HG03342 (cell line): Measurements from ENCODE around the gene ITGA2B.
"Not testable (repeated sequence)": the region's sequence is repeated elsewhere in the genome, so short reads cannot be mapped to it uniquely, and the experiment has no call there.

ENCODE experiments used
- ATAC-seq: cut with Tn5 transposase; IDR thresholded peaks from one replicate; pipeline ENCODE4 v1.9.1; 2021; ENCODE audit warnings: mild to moderate bottlenecking, moderate library complexity; ENCODE audit not compliant: unreplicated experiment

Gene ITGA2B

DNA sequence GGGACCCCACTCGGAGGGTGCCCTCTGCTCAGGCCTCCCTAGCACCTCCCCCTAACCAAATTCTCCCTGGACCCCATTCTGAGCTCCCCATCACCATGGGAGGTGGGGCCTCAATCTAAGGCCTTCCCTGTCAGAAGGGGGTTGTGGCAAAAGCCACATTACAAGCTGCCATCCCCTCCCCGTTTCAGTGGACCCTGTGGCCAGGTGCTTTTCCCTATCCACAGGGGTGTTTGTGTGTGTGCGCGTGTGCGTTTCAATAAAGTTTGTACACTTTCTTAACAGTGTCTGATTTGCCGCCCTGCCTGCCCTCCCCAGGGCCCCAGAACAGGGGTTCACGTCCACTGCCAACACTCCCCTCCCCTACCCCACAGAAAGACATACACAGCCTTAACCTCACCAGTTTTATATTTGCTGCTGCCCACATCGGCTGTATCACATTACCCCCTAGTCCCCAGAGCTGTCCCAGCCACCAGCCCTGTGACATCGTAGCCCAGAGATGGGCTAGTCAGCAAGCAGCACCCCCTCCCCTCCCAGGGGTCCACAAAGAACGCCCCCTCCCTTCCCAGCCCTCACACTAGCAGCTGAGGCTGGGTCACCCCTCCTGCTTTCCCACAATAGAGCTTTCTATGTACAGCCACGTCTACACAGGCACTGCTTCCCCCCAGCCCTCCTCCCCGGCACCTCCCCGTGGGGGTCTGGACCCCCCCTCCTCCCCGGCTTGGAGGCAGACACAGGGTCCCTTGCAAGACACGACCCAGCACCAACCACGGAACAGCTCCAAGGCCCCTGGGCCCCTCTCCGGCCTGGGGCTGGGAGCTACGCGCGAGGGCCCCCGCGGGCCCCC, 36.4 kb downstream of the ITGA2B start:
- no peak for ATAC-seq

DNA sequence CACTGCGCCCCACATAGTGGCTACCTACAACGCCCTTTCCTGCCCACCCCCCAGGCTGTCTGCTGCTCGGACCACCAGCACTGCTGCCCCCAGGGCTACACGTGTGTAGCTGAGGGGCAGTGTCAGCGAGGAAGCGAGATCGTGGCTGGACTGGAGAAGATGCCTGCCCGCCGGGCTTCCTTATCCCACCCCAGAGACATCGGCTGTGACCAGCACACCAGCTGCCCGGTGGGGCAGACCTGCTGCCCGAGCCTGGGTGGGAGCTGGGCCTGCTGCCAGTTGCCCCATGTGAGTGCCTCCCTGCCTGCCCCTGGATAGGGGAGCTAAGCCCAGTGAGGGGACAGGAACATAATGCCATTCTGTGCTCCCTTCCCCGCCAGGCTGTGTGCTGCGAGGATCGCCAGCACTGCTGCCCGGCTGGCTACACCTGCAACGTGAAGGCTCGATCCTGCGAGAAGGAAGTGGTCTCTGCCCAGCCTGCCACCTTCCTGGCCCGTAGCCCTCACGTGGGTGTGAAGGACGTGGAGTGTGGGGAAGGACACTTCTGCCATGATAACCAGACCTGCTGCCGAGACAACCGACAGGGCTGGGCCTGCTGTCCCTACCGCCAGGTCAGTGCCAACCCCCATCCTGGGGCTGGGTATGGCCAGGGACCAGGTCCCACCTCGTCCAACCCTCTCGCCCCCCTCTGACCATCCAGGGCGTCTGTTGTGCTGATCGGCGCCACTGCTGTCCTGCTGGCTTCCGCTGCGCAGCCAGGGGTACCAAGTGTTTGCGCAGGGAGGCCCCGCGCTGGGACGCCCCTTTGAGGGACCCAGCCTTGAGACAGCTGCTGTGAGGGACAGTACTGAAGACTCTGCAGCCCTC, 37.3 kb downstream of the ITGA2B start:
- ATAC-seq: no peak

GRCh38 chr17:44351464-44351863, 38.0 kb downstream of the ITGA2B start:
- no peak for ATAC-seq

- ATAC-seq: no peak
Measured at GRCh38 chr17:44350733-44351226, 38.7 kb downstream of the ITGA2B start.

- no peak for ATAC-seq
Measured at GRCh38 chr17:44349553-44350070, 39.8 kb downstream of the ITGA2B start.

DNA sequence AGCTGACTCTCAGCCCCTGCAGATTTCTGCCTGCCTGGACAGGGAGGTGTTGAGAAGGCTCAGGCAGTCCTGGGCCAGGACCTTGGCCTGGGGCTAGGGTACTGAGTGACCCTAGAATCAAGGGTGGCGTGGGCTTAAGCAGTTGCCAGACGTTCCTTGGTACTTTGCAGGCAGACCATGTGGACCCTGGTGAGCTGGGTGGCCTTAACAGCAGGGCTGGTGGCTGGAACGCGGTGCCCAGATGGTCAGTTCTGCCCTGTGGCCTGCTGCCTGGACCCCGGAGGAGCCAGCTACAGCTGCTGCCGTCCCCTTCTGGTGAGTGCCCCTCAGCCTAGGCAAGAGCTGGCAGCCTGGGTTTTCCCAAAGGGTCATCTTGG, 40.5 kb downstream of the ITGA2B start:
- ATAC-seq: no peak

DNA sequence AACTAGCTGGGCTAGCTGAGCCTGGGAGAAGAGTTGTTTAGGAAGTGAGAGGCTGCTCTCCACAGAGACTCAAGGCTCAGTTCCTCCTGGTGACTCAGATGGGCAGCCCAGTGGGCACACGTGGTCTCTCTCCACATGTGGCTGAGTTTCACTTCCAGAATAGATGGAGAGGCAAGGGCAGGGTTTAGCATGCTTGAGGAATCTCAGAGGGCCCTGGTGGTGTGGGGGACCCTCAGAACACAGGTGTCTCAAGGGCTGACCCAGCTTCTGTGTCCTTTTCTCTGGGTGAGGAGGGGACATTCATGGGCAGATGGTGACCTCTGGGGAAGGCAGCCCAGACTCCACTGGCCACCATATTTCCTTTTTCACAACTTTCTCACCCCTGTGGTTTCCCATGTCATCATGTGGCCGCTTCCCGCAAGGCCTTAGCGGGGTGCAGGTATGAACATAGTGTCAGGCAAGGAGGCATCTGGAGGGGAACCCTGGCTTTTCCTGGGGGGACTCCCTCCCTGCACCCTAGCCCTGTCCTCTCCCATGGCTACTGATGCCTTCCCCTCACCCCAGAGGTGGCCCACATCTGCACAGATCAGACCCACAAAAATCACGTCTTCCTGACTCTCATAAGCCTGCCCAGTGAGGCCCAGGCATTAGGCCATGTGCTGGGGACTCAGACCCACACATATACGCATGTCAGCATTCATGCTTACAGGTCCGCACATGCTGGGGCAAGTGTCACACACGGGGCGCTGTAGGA, 41.0 kb downstream of the ITGA2B start:
- ATAC-seq: peak; percentile 39

DNA sequence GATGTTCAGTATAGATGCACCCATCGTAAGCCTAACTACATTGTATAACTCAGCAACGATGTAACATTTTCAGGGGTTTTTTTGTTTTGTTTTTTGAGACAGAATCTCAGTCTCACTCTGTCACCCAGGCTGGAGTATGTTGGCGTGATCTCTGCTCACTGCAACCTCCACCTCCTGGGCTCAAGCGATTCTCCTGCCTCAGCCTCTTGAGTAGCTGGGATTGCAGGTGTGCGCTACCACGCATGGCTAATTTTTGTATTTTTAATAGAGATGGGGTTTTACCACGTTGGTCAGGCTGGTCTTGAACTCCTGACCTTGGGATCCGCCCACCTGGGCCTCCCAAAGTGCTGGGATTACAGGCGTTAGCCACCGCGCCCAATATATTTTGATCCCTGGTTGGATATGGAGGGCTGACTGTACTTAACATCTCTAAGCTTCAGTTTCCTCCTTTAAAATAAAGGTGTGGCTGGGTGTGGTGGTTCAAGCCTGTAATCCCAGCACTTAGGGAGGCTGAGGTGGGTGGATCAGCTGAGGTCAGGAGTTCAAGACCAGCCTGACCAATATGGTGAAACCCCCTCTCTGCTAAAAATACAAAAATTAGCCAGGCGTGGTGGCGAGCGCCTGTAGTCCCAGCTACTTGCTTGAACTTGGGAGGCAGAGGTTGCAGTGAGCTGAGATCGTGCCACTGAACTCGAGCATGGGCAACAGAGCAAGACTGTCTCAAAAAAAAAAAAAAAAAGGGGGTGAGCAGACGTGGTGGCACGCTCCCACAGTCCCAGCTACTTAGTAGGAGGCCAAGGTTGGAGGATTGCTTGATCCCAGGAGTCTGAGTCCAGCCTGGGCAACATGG, 42.0 kb downstream of the ITGA2B start:
- not testable (repeated sequence) for ATAC-seq

DNA sequence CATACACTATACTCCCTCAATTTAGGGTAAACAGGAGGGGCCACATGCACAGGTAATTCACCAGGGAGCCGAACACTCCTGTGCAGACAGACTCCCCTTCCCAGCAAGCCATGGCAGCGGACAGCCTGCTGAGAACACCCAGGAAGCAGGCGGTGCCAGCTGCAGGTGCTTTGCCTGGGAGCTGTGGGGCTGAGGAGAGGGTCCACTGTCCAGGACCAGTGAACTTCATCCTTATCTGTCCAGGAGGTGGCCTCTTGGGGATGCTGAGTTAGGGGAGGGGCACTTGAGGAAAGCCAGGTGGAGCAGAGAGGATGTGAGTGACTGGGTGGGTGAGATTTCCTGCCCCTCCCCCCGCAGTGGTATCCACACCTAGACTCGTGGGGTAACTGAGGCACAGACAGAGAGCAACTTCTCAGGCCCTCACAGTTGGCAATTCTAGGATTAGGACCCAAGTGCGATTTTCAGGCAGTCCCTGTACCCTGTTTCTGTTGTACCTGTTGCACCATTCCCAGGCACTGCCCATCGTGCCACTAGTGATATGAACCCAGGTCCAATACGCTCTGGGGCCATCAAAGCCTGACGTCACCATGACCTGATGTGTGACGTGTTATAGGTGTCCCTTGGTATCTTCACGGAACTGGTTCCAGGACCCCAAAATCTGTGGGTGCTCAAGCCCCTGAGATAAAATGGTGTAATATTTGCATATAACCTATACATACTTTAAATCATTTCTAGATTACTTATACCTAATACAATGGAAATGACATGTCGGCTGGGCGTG, 43.2 kb downstream of the ITGA2B start:
- ATAC-seq: no peak

GRCh38 chr17:44345454-44346026, 43.9 kb downstream of the ITGA2B start:
- ATAC-seq: no peak

- ATAC-seq: peak; percentile 57
Measured at GRCh38 chr17:44344939-44345453, 44.5 kb downstream of the ITGA2B start, which contains the start of gene GRN. GRN (plus strand) TSS chr17:44345302; CDS start chr17:44349165, 3,863 bp downstream.

DNA sequence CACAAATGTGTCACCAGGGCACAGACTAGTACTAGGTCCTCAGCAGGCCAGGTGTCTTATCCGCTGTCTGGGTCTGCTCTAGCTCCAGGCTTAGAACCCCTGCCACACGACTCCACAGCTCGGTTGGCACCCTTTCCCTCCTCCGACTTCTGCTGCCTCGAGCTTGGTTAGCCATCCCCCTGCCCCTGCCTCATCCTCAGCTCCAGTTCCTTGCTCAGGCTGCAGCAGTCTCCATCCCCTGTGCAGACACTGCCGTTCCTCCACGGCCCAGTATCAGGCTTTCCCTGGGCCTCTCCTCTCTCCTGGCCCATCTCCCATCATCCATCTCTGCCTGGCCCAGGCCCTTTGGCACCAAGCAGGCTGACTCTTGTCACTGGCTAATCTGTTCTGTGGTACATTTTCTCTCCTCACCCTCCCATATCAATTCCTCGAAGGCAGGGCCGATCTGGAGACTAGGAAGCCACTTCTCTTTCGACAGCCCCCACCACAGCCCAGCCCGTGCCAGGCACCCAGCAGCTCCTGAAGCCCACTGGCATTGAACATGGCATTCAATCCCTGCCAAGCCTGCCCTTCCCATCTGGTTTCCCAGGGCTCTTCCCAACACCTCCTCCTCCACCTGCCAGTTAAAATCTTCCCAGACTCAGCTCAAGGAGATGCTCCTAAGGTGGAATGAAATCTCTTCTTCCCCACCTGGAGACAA, 45.8 kb downstream of the ITGA2B start:
- ATAC-seq: no peak

GRCh38 chr17:44340553-44340952, 48.9 kb downstream of the ITGA2B start:
- ATAC-seq: not testable (repeated sequence)

DNA sequence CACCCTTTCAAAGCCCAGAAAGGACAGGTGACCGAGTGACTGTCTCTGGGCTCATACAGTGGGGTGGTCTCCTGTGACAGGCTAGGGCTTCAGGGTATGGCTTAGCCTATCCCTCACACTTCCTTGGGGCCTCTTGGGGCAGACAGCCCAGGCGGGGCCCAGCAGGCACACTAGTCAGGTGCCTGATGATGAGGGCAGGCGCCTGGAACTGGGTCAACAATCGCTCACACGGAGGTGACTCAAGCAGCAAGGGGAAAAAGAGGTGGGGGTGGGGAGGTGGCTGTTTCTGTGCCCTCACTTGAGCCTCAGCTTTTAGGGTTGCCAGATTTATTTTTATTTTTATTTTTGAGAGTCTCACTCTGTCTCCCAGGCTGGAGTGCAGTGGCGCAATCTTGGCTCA, 50.7 kb downstream of the ITGA2B start:
- no peak for ATAC-seq

GRCh38 chr17:44335968-44336367, 53.5 kb downstream of the ITGA2B start:
- no peak for ATAC-seq

GRCh38 chr17:44335564-44335963, 53.9 kb downstream of the ITGA2B start:
- ATAC-seq: no peak

- ATAC-seq: no peak
Measured at GRCh38 chr17:44334727-44335126, 54.7 kb downstream of the ITGA2B start.

DNA sequence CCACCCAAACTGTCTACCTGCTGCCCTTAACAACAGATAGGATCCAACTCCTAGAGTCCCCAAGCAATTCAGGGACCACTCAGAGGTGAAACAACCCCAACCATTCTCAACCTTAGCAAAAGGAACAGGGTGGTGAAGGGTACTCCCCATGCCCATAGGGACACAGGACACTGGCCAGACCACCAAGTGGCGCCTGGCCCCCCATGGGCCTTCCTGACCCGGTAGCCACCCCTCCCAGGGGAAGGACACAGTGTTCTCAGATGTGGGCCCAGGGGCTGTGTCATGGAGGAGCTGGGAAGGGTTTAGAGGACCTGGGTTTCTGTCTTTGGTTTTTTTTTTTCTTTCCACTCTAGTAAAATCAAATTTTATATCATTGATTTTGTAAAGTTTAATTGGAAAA, 55.1 kb downstream of the ITGA2B start:
- no peak for ATAC-seq
